PC-9 (cell line): ENCODE measurements around the gene SLC4A9. TPM values are rescaled to one million over a fixed set of nuclear protein-coding genes. Genes with fewer than 3 reads are reported as not detected.

Source experiments
- BruUV-seq: library from RNA; stranded (reverse); fragments of 400-500 nt; replicated peaks from 2 replicates; lab custom pipeline; 2021; lab: Mats Ljungman, UMichigan
- CTCF ChIA-PET: fragments of 300-600 bp; sonication (Branson Sonifier 250); formaldehyde crosslinking; loops from one replicate; lab custom pipeline; 2022; ENCODE audit warnings: antibody characterized with exemption; lab: Charles Lee
- POLR2A ChIA-PET: fragments of 300-600 bp; sonication (Branson Sonifier 250); formaldehyde crosslinking; loops from one replicate; lab custom pipeline; 2022; ENCODE audit warnings: antibody characterized with exemption; ENCODE audit not compliant: unreplicated experiment; lab: Charles Lee
- DNase-seq, 2 experiments: peaks; one replicate each; pipeline versions ENCODE4 v3.0.0 to v3.0.0-alpha.2; 2015 to 2022; ENCODE audit warnings: mixed read lengths in 1 of 2
- H2AFZ ChIP-seq: fragments of 200-600 bp; sonication (generic); 2 replicates; pipeline ENCODE4 v1.8.1; 2017; ENCODE audit warnings: antibody characterized with exemption
- H3F3A ChIP-seq: fragments of 200-600 bp; sonication (generic); 2 replicates; pipeline ENCODE4 v1.8.1; 2017; ENCODE audit warnings: antibody characterized with exemption, mild to moderate bottlenecking, low read depth; ENCODE audit not compliant: insufficient read depth
- H3K27ac ChIP-seq: fragments of 200-600 bp; sonication (generic); 2 replicates; pipeline ENCODE4 v1.6.1; 2016; ENCODE audit warnings: mixed run types
- H3K27me3 ChIP-seq: fragments of 200-600 bp; sonication (generic); 2 replicates; pipeline ENCODE4 v1.6.1; 2016; ENCODE audit warnings: low read depth, mixed run types; ENCODE audit not compliant: insufficient read depth
- H3K36me3 ChIP-seq: fragments of 200-600 bp; sonication (generic); 2 replicates; pipeline ENCODE4 v1.6.1; 2016; ENCODE audit warnings: low read depth, mixed run types
- H3K4me1 ChIP-seq: fragments of 200-600 bp; sonication (generic); replicated peaks from 2 replicates; pipeline ENCODE4 v1.6.1; 2016; ENCODE audit warnings: mixed run types; ENCODE audit not compliant: insufficient read depth
- H3K4me2 ChIP-seq: fragments of 200-600 bp; sonication (generic); 2 replicates; pipeline ENCODE4 v1.6.1; 2017; ENCODE audit warnings: mixed run types
- H3K4me3 ChIP-seq: fragments of 200-600 bp; sonication (generic); 2 replicates; pipeline ENCODE4 v1.6.1; 2016; ENCODE audit warnings: mixed run types
- H3K79me2 ChIP-seq: fragments of 200-600 bp; sonication (generic); 2 replicates; pipeline ENCODE4 v1.6.1; 2017; ENCODE audit warnings: low read depth, mixed run types
- H3K9me2 ChIP-seq: fragments of 200-600 bp; sonication (generic); 2 replicates; pipeline ENCODE4 v1.8.1; 2017; ENCODE audit warnings: mild to moderate bottlenecking; ENCODE audit not compliant: insufficient read depth
- H3K9me3 ChIP-seq: fragments of 200-600 bp; sonication (generic); 2 replicates; pipeline ENCODE4 v1.8.1; 2016; ENCODE audit warnings: low read depth; ENCODE audit not compliant: insufficient read depth
- H4K20me1 ChIP-seq: fragments of 200-600 bp; sonication (generic); 2 replicates; pipeline ENCODE4 v1.8.1; 2017; ENCODE audit not compliant: insufficient read depth
- EZH2 ChIP-seq: fragments of 200-600 bp; sonication (generic); IDR thresholded peaks from 2 replicates; pipeline ENCODE4 v1.8.0; 2017; ENCODE audit warnings: antibody characterized with exemption, low read depth
- intact Hi-C: fragments of 100-400 bp; cut with micrococcal nuclease; formaldehyde crosslinking; loops from one replicate; pipeline ENCODE4 v1.10.0; 2022; ENCODE audit not compliant: unreplicated experiment
- total RNA-seq: library from RNA; stranded (reverse); gene quantifications from 2 replicates; pipeline ENCODE4 v1.2.3, GENCODE V29; 2021
- TF ChIP-seq, protein P1 (sequence below): fragments of 200-600 bp; sonication (generic); conservative IDR thresholded peaks from 2 replicates; pipeline ENCODE4 v1.6.1; 2017; ENCODE audit warnings: mixed run types, antibody characterized with exemption, mild to moderate bottlenecking, moderate library complexity

Gene SLC4A9
- total RNA-seq, 1 experiment from 2014 or later: 0.20 TPM

GRCh38 chr5:140358738-140359310, 1.2 kb upstream of the SLC4A9 start:
- H3F3A ChIP-seq: no peaks in the 10 kb centered on the region
- no peak overlapping the region for H3K27ac ChIP-seq
- H3K9me3 ChIP-seq: no peaks in the 10 kb centered on the region
- intact Hi-C loops: loop anchor here (5.0 kb wide), 2 partner anchors 182 to 202 kb away; partner anchors contain the start of gene CYSTM1
- ChIA-PET POLR2A (interaction anchor here (0.5 to 0.7 kb wide), 4 partner anchors 76 to 566 kb away, joined by 3 to 57 read pairs (median 6); no protein-coding TSS in a partner anchor), CTCF (interaction anchor here (0.6 to 2.0 kb wide), 11 partner anchors 11 to 489 kb away, joined by 3 to 17 read pairs (median 6); partner anchors contain the start of gene HBEGF)
- no peaks in the 10 kb centered on the region for H3K27me3 ChIP-seq
- peak in 1 of 2 experiments; percentile 22 for DNase-seq
- H4K20me1 ChIP-seq: no peaks in the 10 kb centered on the region
- H3K36me3 ChIP-seq: no peaks in the 10 kb centered on the region
- H3K4me2 ChIP-seq: no peak overlapping the region
- TF ChIP-seq, protein P1, sequence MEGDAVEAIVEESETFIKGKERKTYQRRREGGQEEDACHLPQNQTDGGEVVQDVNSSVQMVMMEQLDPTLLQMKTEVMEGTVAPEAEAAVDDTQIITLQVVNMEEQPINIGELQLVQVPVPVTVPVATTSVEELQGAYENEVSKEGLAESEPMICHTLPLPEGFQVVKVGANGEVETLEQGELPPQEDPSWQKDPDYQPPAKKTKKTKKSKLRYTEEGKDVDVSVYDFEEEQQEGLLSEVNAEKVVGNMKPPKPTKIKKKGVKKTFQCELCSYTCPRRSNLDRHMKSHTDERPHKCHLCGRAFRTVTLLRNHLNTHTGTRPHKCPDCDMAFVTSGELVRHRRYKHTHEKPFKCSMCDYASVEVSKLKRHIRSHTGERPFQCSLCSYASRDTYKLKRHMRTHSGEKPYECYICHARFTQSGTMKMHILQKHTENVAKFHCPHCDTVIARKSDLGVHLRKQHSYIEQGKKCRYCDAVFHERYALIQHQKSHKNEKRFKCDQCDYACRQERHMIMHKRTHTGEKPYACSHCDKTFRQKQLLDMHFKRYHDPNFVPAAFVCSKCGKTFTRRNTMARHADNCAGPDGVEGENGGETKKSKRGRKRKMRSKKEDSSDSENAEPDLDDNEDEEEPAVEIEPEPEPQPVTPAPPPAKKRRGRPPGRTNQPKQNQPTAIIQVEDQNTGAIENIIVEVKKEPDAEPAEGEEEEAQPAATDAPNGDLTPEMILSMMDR: peak; percentile 62
- no peak for TF ChIP-seq EZH2
- BruUV-seq: no TSS peak
- no peaks in the 10 kb centered on the region for H3K79me2 ChIP-seq
- H2AFZ ChIP-seq: no peak overlapping the region
- H3K9me2 ChIP-seq: no peaks in the 10 kb centered on the region
- H3K4me3 ChIP-seq: no peak overlapping the region
- H3K4me1 ChIP-seq: no peaks in the 10 kb centered on the region

DNA sequence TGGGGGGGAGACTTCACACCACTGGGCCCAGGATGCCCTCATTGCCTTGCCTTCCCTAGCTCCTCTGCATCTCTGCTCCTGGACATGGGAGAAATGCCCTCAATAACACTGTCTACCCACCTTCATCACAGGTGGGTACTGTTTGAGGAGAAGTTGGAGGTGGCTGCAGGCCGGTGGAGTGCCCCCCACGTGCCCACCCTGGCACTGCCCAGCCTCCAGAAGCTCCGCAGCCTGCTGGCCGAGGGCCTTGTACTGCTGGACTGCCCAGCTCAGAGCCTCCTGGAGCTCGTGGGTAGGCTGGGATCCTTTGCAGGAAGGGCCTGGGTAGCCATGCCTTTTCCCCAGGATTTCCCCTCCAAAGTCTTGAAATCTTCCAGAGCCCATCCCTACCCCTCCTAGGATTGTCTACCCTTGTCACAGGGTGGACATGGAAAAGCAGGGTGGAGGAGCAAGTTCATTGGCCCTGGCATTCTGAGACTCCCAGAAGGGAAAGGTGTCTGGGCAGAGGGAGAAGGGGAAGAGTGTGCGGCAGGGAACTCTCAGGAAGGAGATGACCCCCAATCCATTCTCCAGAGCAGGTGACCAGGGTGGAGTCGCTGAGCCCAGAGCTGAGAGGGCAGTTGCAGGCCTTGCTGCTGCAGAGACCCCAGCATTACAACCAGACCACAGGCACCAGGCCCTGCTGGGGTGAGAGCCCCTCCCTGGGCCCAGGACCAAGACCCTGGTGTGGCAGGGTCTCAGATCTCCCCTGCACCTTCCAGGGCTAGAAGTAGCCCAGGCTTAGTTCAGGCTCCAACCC, 886 bp downstream of the SLC4A9 start:
- H4K20me1 ChIP-seq: no peaks in the 10 kb centered on the region
- H2AFZ ChIP-seq: no peak overlapping the region
- TF ChIP-seq, protein P1: no peak
- no peak for TF ChIP-seq EZH2
- no peaks in the 10 kb centered on the region for H3K36me3 ChIP-seq
- no peak overlapping the region for H3K4me2 ChIP-seq
- no peak overlapping the region for H3K4me3 ChIP-seq
- H3K27ac ChIP-seq: no peak overlapping the region
- ChIA-PET POLR2A (no interaction called here), CTCF (interaction anchor here (0.6 kb wide), 2 partner anchors 115 to 278 kb away, joined by 3 to 4 read pairs; no protein-coding TSS in a partner anchor)
- no peaks in the 10 kb centered on the region for H3K27me3 ChIP-seq
- no peaks in the 10 kb centered on the region for H3K9me2 ChIP-seq
- intact Hi-C loops: no loop called here
- H3K79me2 ChIP-seq: no peaks in the 10 kb centered on the region
- BruUV-seq: no TSS peak
- no peaks in the 10 kb centered on the region for H3K4me1 ChIP-seq
- no peaks in the 10 kb centered on the region for H3K9me3 ChIP-seq
- DNase-seq: no peak
- no peaks in the 10 kb centered on the region for H3F3A ChIP-seq

DNA sequence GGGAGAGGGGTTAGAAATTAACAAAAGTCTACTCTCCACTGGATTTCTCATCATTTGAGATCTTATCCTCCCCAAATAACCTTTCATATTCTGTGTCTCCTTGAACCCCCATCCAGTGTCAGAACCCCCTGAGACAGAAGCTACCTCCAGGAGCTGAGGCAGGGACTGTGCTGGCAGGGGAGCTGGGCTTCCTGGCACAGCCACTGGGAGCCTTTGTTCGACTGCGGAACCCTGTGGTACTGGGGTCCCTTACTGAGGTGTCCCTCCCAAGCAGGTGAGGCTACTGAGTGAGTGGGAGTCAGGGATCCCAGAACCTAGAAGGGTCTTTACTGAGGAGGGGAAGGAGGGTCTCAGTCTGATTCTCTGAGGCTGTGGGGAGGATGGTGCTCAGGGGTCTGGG, 1.9 kb downstream of the SLC4A9 start:
- BruUV-seq: no TSS peak
- Histone ChIP-seq H2AFZ (no peak overlapping the region), H3K4me3 (no peak overlapping the region), H3K27ac (no peak overlapping the region), H3F3A (no peaks in the 10 kb centered on the region), H3K9me3 (no peaks in the 10 kb centered on the region), H3K36me3 (no peaks in the 10 kb centered on the region), H3K27me3 (no peaks in the 10 kb centered on the region), H4K20me1 (no peaks in the 10 kb centered on the region), H3K4me1 (no peaks in the 10 kb centered on the region), H3K4me2 (no peak overlapping the region), H3K79me2 (no peaks in the 10 kb centered on the region), H3K9me2 (no peaks in the 10 kb centered on the region)
- ChIA-PET POLR2A (no interaction called here), CTCF (no interaction called here)
- DNase-seq: no peak
- no peak for TF ChIP-seq EZH2
- TF ChIP-seq, protein P1: no peak
- intact Hi-C loops: no loop called here
